Myocyte (in vitro differentiated cells): ENCODE data around the gene GSTA3. TPM values are rescaled to one million over a fixed set of nuclear protein-coding genes. Genes with fewer than 3 reads are reported as not detected.
"Not testable (repeated sequence)": the region's sequence is repeated elsewhere in the genome, so short reads cannot be mapped to it uniquely, and the experiment has no call there.

Experiments
- DNase-seq: peaks from one replicate; pipeline ENCODE4 v3.0.0-alpha.2; 2012; ENCODE audit warnings: low read depth
- total RNA-seq: library from RNA; depleted of rRNA; stranded (reverse); fragments of >200 nt; gene quantifications from 2 replicates; pipeline ENCODE4 v1.2.3, GENCODE V29; 2014

Gene GSTA3
- total RNA-seq, 1 donor from 2014 or later, result not detected

GRCh38 chr6:52868240-52868639, 41.3 kb downstream of the GSTA3 start:
- no peak for DNase-seq

GRCh38 chr6:52861151-52861550, 48.3 kb downstream of the GSTA3 start:
- not testable (repeated sequence) for DNase-seq

- DNase-seq, result no peak
Measured at GRCh38 chr6:52858416-52858815, 51.1 kb downstream of the GSTA3 start.

- DNase-seq, result not testable (repeated sequence)
Measured at GRCh38 chr6:52856137-52856536, 53.4 kb downstream of the GSTA3 start.

GRCh38 chr6:52849137-52849536, 60.4 kb downstream of the GSTA3 start:
- DNase-seq, result no peak

Other genes starting within 250 kb of the GSTA3 start
- gene TMEM14A, start 238.6 kb downstream of the GSTA3 start, total RNA-seq, result 12.9 and 14.4 TPM in 2 replicates
- gene GSTA2, start 146.2 kb downstream of the GSTA3 start, total RNA-seq, result not detected in 2 replicates
- not detected in 2 replicates for gene GSTA1, start 105.9 kb downstream of the GSTA3 start, total RNA-seq
- not detected in 2 replicates for gene GSTA5, start 68.9 kb downstream of the GSTA3 start, total RNA-seq
- gene GSTA4, start 85.6 kb upstream of the GSTA3 start, total RNA-seq, result 40.1 and 40.6 TPM in 2 replicates
- gene CILK1, start 152.1 kb upstream of the GSTA3 start, total RNA-seq, result 7.2 and 8.2 TPM in 2 replicates
- gene FBXO9, start 155.7 kb upstream of the GSTA3 start, total RNA-seq, result 39.8 and 46.2 TPM in 2 replicates
- gene GCM1, start 239.1 kb upstream of the GSTA3 start, total RNA-seq, result not detected in 2 replicates